Stimulated activated memory B cell treated with anti-CD40 and anti-IgM and Interleukin-4, amounts not matched to agents 10 μg/mL and 1 μg/mL and 100 μg/mL, for 72 hours (primary cell): ENCODE measurements around the gene UGT1A10.

Experiments used
- ATAC-seq: fragments of 150-1000 bp; cut with Tn5 transposase; 2 replicates; pipeline ENCODE4 v1.10.0; 2021
- H3K27ac Mint-ChIP-seq: one replicate; pipeline ENCODE4 v1.8.0; 2022; ENCODE audit warnings: mild to moderate bottlenecking, mixed read lengths
- H3K27me3 Mint-ChIP-seq: one replicate; pipeline ENCODE4 v1.8.0; 2022; ENCODE audit warnings: mixed read lengths
- H3K36me3 Mint-ChIP-seq: one replicate; pipeline ENCODE4 v1.8.0; 2022; ENCODE audit warnings: mixed read lengths
- H3K4me1 Mint-ChIP-seq: one replicate; pipeline ENCODE4 v1.8.0; 2022; ENCODE audit warnings: mixed read lengths
- H3K4me3 Mint-ChIP-seq: one replicate; pipeline ENCODE4 v1.8.0; 2022; ENCODE audit warnings: mild to moderate bottlenecking, moderate library complexity, mixed read lengths
- H3K9me3 Mint-ChIP-seq: one replicate; pipeline ENCODE4 v1.8.0; 2022; ENCODE audit warnings: mixed read lengths

The UGT1A10 gene

GRCh38 chr2:233758849-233759248 is 122.6 kb downstream of the UGT1A10 start:
- Mint-ChIP-seq H3K9me3 (no peaks in the 10 kb centered on the region), H3K36me3 (no peaks in the 10 kb centered on the region), H3K4me3 (no peak overlapping the region), H3K27ac (no peak overlapping the region), H3K4me1 (no peaks in the 10 kb centered on the region), H3K27me3 (peaks cover 16% of the 10 kb centered on the region)
- no peak for ATAC-seq

GRCh38 chr2:233760043-233760442 is 123.8 kb downstream of the UGT1A10 start, which contains the start of gene UGT1A1:
TSS of gene UGT1A1 (plus strand) at chr2:233760270. CDS start at chr2:233760288, 18 bp downstream.
- Mint-ChIP-seq H3K27ac (no peak within 1 kb of the TSS), H3K4me3 (no peak within 1 kb of the TSS), H3K27me3 (peaks cover 24% of the 10 kb centered on the region), H3K36me3 (no peaks in the 10 kb centered on the region), H3K9me3 (no peaks in the 10 kb centered on the region), H3K4me1 (no peaks in the 10 kb centered on the region)
- ATAC-seq: no peak

GRCh38 chr2:233761040-233761769 is 125.0 kb downstream of the UGT1A10 start:
- H3K4me3 Mint-ChIP-seq: no peak overlapping the region
- H3K36me3 Mint-ChIP-seq: no peaks in the 10 kb centered on the region
- H3K27me3 Mint-ChIP-seq: peaks cover 31% of the 10 kb centered on the region
- H3K9me3 Mint-ChIP-seq: no peaks in the 10 kb centered on the region
- ATAC-seq: no peak
- no peak overlapping the region for H3K27ac Mint-ChIP-seq
- no peaks in the 10 kb centered on the region for H3K4me1 Mint-ChIP-seq

- Mint-ChIP-seq H3K27ac (no peak overlapping the region), H3K9me3 (no peaks in the 10 kb centered on the region), H3K4me3 (no peak overlapping the region), H3K36me3 (no peaks in the 10 kb centered on the region), H3K4me1 (no peaks in the 10 kb centered on the region), H3K27me3 (peaks cover 42% of the 10 kb centered on the region)
- ATAC-seq: no peak
These were observed 128.0 kb downstream of the UGT1A10 start for GRCh38 chr2:233764264-233764663.

GRCh38 chr2:233764761-233765160 is 128.5 kb downstream of the UGT1A10 start:
- no peak for ATAC-seq
- H3K36me3 Mint-ChIP-seq: no peaks in the 10 kb centered on the region
- H3K27me3 Mint-ChIP-seq: peaks cover 46% of the 10 kb centered on the region
- no peaks in the 10 kb centered on the region for H3K9me3 Mint-ChIP-seq
- H3K4me1 Mint-ChIP-seq: no peaks in the 10 kb centered on the region
- no peak overlapping the region for H3K27ac Mint-ChIP-seq
- H3K4me3 Mint-ChIP-seq: no peak overlapping the region

GRCh38 chr2:233766416-233766815 is 130.2 kb downstream of the UGT1A10 start:
- Mint-ChIP-seq H3K27ac (no peak overlapping the region), H3K9me3 (no peaks in the 10 kb centered on the region), H3K4me1 (no peaks in the 10 kb centered on the region), H3K4me3 (no peak overlapping the region), H3K27me3 (peaks cover 46% of the 10 kb centered on the region), H3K36me3 (no peaks in the 10 kb centered on the region)
- no peak for ATAC-seq

GRCh38 chr2:233768076-233768475 is 131.8 kb downstream of the UGT1A10 start:
- ATAC-seq: no peak
- no peak overlapping the region for H3K4me3 Mint-ChIP-seq
- H3K27me3 Mint-ChIP-seq: peaks cover 46% of the 10 kb centered on the region
- no peaks in the 10 kb centered on the region for H3K36me3 Mint-ChIP-seq
- H3K4me1 Mint-ChIP-seq: no peaks in the 10 kb centered on the region
- H3K9me3 Mint-ChIP-seq: no peaks in the 10 kb centered on the region
- no peak overlapping the region for H3K27ac Mint-ChIP-seq

- Mint-ChIP-seq H3K36me3 (no peaks in the 10 kb centered on the region), H3K9me3 (no peaks in the 10 kb centered on the region), H3K4me1 (no peaks in the 10 kb centered on the region), H3K4me3 (no peak overlapping the region), H3K27me3 (peaks cover 34% of the 10 kb centered on the region), H3K27ac (no peak overlapping the region)
- ATAC-seq: no peak
These were observed 133.0 kb downstream of the UGT1A10 start for GRCh38 chr2:233769260-233769659.

GRCh38 chr2:233772153-233772552 is 135.9 kb downstream of the UGT1A10 start:
- Mint-ChIP-seq H3K36me3 (peaks cover 10% of the 10 kb centered on the region), H3K4me1 (no peaks in the 10 kb centered on the region), H3K4me3 (no peak overlapping the region), H3K27me3 (peaks cover 32% of the 10 kb centered on the region), H3K27ac (no peak overlapping the region), H3K9me3 (peaks cover 8% of the 10 kb centered on the region)
- ATAC-seq: no peak

- peaks cover 36% of the 10 kb centered on the region for H3K27me3 Mint-ChIP-seq
- H3K27ac Mint-ChIP-seq: no peak overlapping the region
- H3K9me3 Mint-ChIP-seq: peaks cover 8% of the 10 kb centered on the region
- H3K4me1 Mint-ChIP-seq: no peaks in the 10 kb centered on the region
- ATAC-seq: no peak
- H3K4me3 Mint-ChIP-seq: no peak overlapping the region
- H3K36me3 Mint-ChIP-seq: peaks cover 10% of the 10 kb centered on the region
These were observed 136.3 kb downstream of the UGT1A10 start for GRCh38 chr2:233772583-233772982.

- Mint-ChIP-seq H3K9me3 (peaks cover 8% of the 10 kb centered on the region), H3K36me3 (peaks cover 10% of the 10 kb centered on the region), H3K27me3 (peaks cover 43% of the 10 kb centered on the region), H3K4me3 (no peak overlapping the region), H3K27ac (no peak overlapping the region), H3K4me1 (no peaks in the 10 kb centered on the region)
- no peak for ATAC-seq
These were observed 137.6 kb downstream of the UGT1A10 start for GRCh38 chr2:233773854-233774253.

- Mint-ChIP-seq H3K4me3 (no peak overlapping the region), H3K27ac (no peak overlapping the region), H3K9me3 (peaks cover 8% of the 10 kb centered on the region), H3K4me1 (no peaks in the 10 kb centered on the region), H3K36me3 (peaks cover 10% of the 10 kb centered on the region), H3K27me3 (peaks cover 48% of the 10 kb centered on the region)
- ATAC-seq: no peak
These were observed 139.2 kb downstream of the UGT1A10 start for GRCh38 chr2:233775414-233775813.

GRCh38 chr2:233778030-233778429 is 141.8 kb downstream of the UGT1A10 start, which contains the start of gene MROH2A:
TSS of gene MROH2A (plus strand) at chr2:233778330. CDS start at chr2:233779359, 1,029 bp downstream.
- no peaks in the 10 kb centered on the region for H3K4me1 Mint-ChIP-seq
- H3K27me3 Mint-ChIP-seq: peaks cover 65% of the 10 kb centered on the region

GRCh38 chr2:233779722-233780121 is 143.5 kb downstream of the UGT1A10 start:
- H3K36me3 Mint-ChIP-seq: peaks cover 10% of the 10 kb centered on the region
- H3K27ac Mint-ChIP-seq: no peak overlapping the region
- H3K27me3 Mint-ChIP-seq: peaks cover 76% of the 10 kb centered on the region
- peak; percentile 54 for ATAC-seq
- no peak overlapping the region for H3K4me3 Mint-ChIP-seq
- no peaks in the 10 kb centered on the region for H3K4me1 Mint-ChIP-seq
- H3K9me3 Mint-ChIP-seq: peaks cover 10% of the 10 kb centered on the region

More at GRCh38 chr2:233778030-233778429, 141.8 kb downstream of the UGT1A10 start, which contains the start of gene MROH2A:
- ATAC-seq: no peak
- H3K4me3 Mint-ChIP-seq: no peak within 1 kb of the TSS
- peaks cover 10% of the 10 kb centered on the region for H3K9me3 Mint-ChIP-seq
- H3K27ac Mint-ChIP-seq: no peak within 1 kb of the TSS
- H3K36me3 Mint-ChIP-seq: peaks cover 10% of the 10 kb centered on the region

- Mint-ChIP-seq H3K4me1 (no peaks in the 10 kb centered on the region), H3K4me3 (no peak overlapping the region), H3K36me3 (peaks cover 6% of the 10 kb centered on the region), H3K27ac (no peak overlapping the region), H3K27me3 (peaks cover 74% of the 10 kb centered on the region), H3K9me3 (peaks cover 12% of the 10 kb centered on the region)
- no peak for ATAC-seq
These were observed 144.5 kb downstream of the UGT1A10 start for GRCh38 chr2:233780771-233781170.

GRCh38 chr2:233789554-233789953 is 153.3 kb downstream of the UGT1A10 start:
- no peak overlapping the region for H3K27ac Mint-ChIP-seq
- ATAC-seq: no peak
- peaks cover 13% of the 10 kb centered on the region for H3K9me3 Mint-ChIP-seq
- H3K36me3 Mint-ChIP-seq: no peaks in the 10 kb centered on the region
- H3K27me3 Mint-ChIP-seq: peaks cover 75% of the 10 kb centered on the region
- no peaks in the 10 kb centered on the region for H3K4me1 Mint-ChIP-seq
- no peak overlapping the region for H3K4me3 Mint-ChIP-seq
